ENCODE measurements around the gene SLC15A4. TPM values are rescaled to one million over a fixed set of nuclear protein-coding genes. Genes with fewer than 3 reads are reported as not detected.
"Not testable (repeated sequence)": the region's sequence is repeated elsewhere in the genome, so short reads cannot be mapped to it uniquely, and the experiment has no call there.

Gene SLC15A4
- total and polyA plus RNA-seq, 7 experiments from 2014 or later, result 1.9 to 44.5 (median 11.0) TPM

DNA sequence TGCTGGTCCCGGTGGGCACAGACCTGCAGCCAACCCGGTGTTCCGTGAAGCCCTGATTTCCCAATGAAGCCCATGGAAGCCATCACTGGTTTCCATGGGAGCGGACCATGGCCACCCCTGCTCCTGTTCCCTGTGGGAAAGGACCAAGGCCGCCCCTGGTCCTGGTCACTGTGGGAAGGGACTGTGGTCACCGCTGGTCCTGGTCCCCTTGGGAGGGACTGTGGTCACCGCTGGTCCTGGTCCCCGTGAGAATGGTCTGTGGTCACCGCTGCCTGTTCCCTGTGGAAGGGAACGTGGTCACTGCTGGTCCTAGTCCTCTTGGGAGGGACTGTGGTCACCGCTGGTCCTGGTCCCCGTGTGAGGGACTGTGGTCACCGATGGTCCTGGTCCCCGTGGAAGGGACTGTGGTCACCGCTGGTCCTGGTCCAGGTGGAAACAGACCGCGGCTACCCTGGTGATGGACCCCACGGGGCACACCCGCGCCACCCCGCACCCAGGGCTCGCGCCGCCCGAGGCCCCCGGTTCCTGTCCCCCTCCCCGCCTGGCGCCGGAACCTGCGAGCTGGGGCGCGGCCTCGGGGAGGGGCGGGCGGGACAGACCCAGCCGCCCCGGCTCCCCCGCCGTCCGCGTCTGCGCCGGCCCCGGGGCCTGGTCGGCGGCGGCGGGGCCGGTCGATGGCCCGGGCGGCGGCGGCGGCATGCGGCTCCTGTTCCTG lies 29.3 kb upstream of the SLC15A4 start, which contains the start of gene GLT1D1:
Gene GLT1D1, plus strand, starts transcription at position 594 of the 715 bp plus-strand sequence. Its CDS starts 104 bp downstream, at position 698.
- Histone ChIP-seq H3K4me1 (ENCODE audit: control insufficient read depth in 2 of 2, insufficient read depth in 2 of 2, low read length in 2 of 2) (no peaks in the 10 kb centered on the region), H3K36me3 (ENCODE audit: control insufficient read depth in 2 of 3, insufficient read depth in 3 of 3, low read length in 3 of 3) (no peaks in the 10 kb centered on the region), H3K27me3 (ENCODE audit: control insufficient read depth in 2 of 2, insufficient read depth in 2 of 2, low read length in 2 of 2) (no peaks in the 10 kb centered on the region), H3K27ac (ENCODE audit: low read depth, low read length) (no peak within 1 kb of the TSS), H3K9me3 (ENCODE audit: control insufficient read depth in 2 of 3, low read length in 3 of 3) (no peaks in the 10 kb centered on the region), H3K4me3 (ENCODE audit: low read length) (no peak within 1 kb of the TSS)
- Mint-ChIP-seq H3K4me3 (peak within 1 kb of the TSS in 3 of 10 donors; percentile 41 to 70 (median 59)), H3K9me3 (peaks cover 0 to 6% (median 2%) of the 10 kb centered on the region in 11 donors), H3K27ac (no peak within 1 kb of the TSS), H3K27me3 (peaks cover 25 to 46% (median 33%) of the 10 kb centered on the region in 5 donors), H3K4me1 (peaks cover 0 to 8% (median 4%) of the 10 kb centered on the region in 7 donors), H3K36me3 (peaks cover 0 to 4% (median 0%) of the 10 kb centered on the region in 5 donors)
- ChIA-PET POLR2A (no interaction called here), CTCF (no interaction called here)
- ATAC-seq, result no peak
- DNase-seq, result no peak
- intact Hi-C loops (cut with micrococcal nuclease), result no loop called here

GRCh38 chr12:128852026-128852698 lies 28.4 kb upstream of the SLC15A4 start:
- peaks cover 0 to 8% (median 4%) of the 10 kb centered on the region in 7 donors for H3K4me1 Mint-ChIP-seq
- Histone ChIP-seq H3K27ac (ENCODE audit: low read depth, low read length) (no peak overlapping the region), H3K4me1 (ENCODE audit: control insufficient read depth in 2 of 2, insufficient read depth in 2 of 2, low read length in 2 of 2) (no peaks in the 10 kb centered on the region), H3K27me3 (ENCODE audit: control insufficient read depth in 2 of 2, insufficient read depth in 2 of 2, low read length in 2 of 2) (no peaks in the 10 kb centered on the region), H3K9me3 (ENCODE audit: control insufficient read depth in 2 of 3, low read length in 3 of 3) (no peaks in the 10 kb centered on the region), H3K36me3 (ENCODE audit: control insufficient read depth in 2 of 3, insufficient read depth in 3 of 3, low read length in 3 of 3) (no peaks in the 10 kb centered on the region), H3K4me3 (ENCODE audit: low read length) (no peak overlapping the region)
- peaks cover 0 to 4% (median 0%) of the 10 kb centered on the region in 5 donors for H3K36me3 Mint-ChIP-seq
- intact Hi-C loops (cut with micrococcal nuclease), result no loop called here
- ChIA-PET CTCF (no interaction called here), POLR2A (no interaction called here)
- H3K9me3 Mint-ChIP-seq, result peaks cover 0 to 6% (median 2%) of the 10 kb centered on the region in 11 donors
- H3K27me3 Mint-ChIP-seq, result peaks cover 25 to 41% (median 33%) of the 10 kb centered on the region in 5 donors
- no peak overlapping the region for H3K4me3 Mint-ChIP-seq
- DNase-seq (no peak), ATAC-seq (no peak)
- H3K27ac Mint-ChIP-seq, result no peak overlapping the region

DNA sequence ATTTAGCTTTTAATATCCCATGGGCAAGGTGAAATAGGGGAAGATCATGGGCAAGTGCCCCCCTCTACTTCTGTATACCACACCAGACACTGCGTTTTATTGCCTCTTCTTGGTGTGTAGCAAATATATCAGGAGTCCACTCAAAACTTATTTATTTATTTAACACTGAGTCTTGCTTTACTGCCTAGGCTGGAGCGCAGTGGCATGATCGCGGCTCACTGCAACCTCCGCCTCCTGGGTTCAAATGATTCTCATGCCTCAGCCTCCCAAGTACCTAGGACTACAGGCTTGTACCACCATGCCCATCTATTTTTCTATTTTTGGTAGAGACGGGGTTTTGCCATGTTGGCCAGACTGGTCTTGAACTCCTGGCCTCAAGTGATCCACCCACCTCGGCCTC lies 27.7 kb upstream of the SLC15A4 start:
- H3K27ac ChIP-seq (ENCODE audit: low read depth, low read length); H3K9me3 Mint-ChIP-seq; ATAC-seq; H3K27ac Mint-ChIP-seq; H3K4me1 ChIP-seq (ENCODE audit: control insufficient read depth in 2 of 2, insufficient read depth in 2 of 2, low read length in 2 of 2); intact Hi-C loops (cut with micrococcal nuclease); CTCF ChIA-PET; H3K27me3 ChIP-seq (ENCODE audit: control insufficient read depth in 2 of 2, insufficient read depth in 2 of 2, low read length in 2 of 2); H3K4me3 ChIP-seq (ENCODE audit: low read length); H3K9me3 ChIP-seq (ENCODE audit: control insufficient read depth in 2 of 3, low read length in 3 of 3); POLR2A ChIA-PET; H3K36me3 Mint-ChIP-seq; DNase-seq; H3K4me3 Mint-ChIP-seq; H3K4me1 Mint-ChIP-seq; H3K36me3 ChIP-seq (ENCODE audit: control insufficient read depth in 2 of 3, insufficient read depth in 3 of 3, low read length in 3 of 3): not testable (repeated sequence)
- peaks cover 23 to 38% (median 30%) of the 10 kb centered on the region in 5 donors for H3K27me3 Mint-ChIP-seq

DNA sequence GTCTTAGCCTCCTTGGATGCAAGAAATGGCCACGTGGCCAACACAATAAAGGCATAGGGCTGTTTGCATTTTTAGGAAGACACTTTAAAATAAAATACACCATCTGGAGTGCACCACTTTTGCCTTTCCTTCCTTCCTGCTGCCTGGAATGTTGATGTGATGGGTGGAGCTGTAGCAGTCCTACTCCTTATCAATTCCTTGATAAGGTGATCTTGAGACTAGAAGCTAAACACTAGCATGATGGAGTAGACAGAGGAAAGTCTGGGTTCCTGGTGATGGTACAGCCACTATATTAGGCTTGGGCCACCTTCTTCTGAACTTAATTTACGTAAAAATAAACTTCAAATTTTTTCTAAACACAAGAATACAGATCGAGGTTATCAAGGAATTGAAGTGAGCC lies 26.6 kb upstream of the SLC15A4 start:
- H3K9me3 ChIP-seq (ENCODE audit: control insufficient read depth in 2 of 3, low read length in 3 of 3), result no peaks in the 10 kb centered on the region
- no peak for ATAC-seq
- Mint-ChIP-seq H3K27me3 (peaks cover 18 to 30% (median 26%) of the 10 kb centered on the region in 5 donors), H3K27ac (no peak overlapping the region), H3K4me1 (peaks cover 0 to 8% (median 4%) of the 10 kb centered on the region in 7 donors), H3K36me3 (no peaks in the 10 kb centered on the region), H3K4me3 (no peak overlapping the region), H3K9me3 (peaks cover 0 to 6% (median 0%) of the 10 kb centered on the region in 11 donors)
- no peaks in the 10 kb centered on the region for H3K27me3 ChIP-seq (ENCODE audit: control insufficient read depth in 2 of 2, insufficient read depth in 2 of 2, low read length in 2 of 2)
- H3K36me3 ChIP-seq (ENCODE audit: control insufficient read depth in 2 of 3, insufficient read depth in 3 of 3, low read length in 3 of 3), result no peaks in the 10 kb centered on the region
- ChIA-PET CTCF (no interaction called here), POLR2A (no interaction called here)
- H3K27ac ChIP-seq (ENCODE audit: low read depth, low read length), result no peak overlapping the region
- H3K4me1 ChIP-seq (ENCODE audit: control insufficient read depth in 2 of 2, insufficient read depth in 2 of 2, low read length in 2 of 2), result no peaks in the 10 kb centered on the region
- no peak overlapping the region for H3K4me3 ChIP-seq (ENCODE audit: low read length)
- DNase-seq, result no peak
- intact Hi-C loops (cut with micrococcal nuclease), result no loop called here

DNA sequence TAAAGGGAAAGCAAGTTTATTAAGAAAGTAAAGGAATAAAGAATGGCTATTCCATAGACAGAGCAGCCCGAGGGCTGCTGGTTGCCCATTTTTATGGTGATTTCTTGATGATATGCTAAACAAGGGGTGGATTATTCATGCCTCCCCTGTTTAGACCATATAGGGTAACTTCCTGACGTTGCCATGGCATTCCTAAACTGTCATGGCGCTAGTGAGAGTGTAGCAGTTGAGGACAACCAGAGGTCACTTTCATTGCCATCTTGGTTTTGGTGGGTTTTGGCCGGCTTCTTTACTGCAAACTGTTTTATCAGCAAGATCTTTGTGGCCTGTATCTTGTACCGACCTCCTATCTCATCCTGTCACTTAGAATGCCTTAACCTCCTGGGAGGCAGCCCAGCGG lies 26.0 kb upstream of the SLC15A4 start:
- H3K36me3 Mint-ChIP-seq; H3K4me1 Mint-ChIP-seq; H3K4me3 ChIP-seq (ENCODE audit: low read length); POLR2A ChIA-PET; CTCF ChIA-PET; H3K27me3 ChIP-seq (ENCODE audit: control insufficient read depth in 2 of 2, insufficient read depth in 2 of 2, low read length in 2 of 2); intact Hi-C loops (cut with micrococcal nuclease); H3K9me3 Mint-ChIP-seq; H3K36me3 ChIP-seq (ENCODE audit: control insufficient read depth in 2 of 3, insufficient read depth in 3 of 3, low read length in 3 of 3); H3K27ac Mint-ChIP-seq; DNase-seq; H3K9me3 ChIP-seq (ENCODE audit: control insufficient read depth in 2 of 3, low read length in 3 of 3); H3K4me1 ChIP-seq (ENCODE audit: control insufficient read depth in 2 of 2, insufficient read depth in 2 of 2, low read length in 2 of 2); H3K27ac ChIP-seq (ENCODE audit: low read depth, low read length); ATAC-seq; H3K4me3 Mint-ChIP-seq: not testable (repeated sequence)
- peaks cover 16 to 27% (median 20%) of the 10 kb centered on the region in 5 donors for H3K27me3 Mint-ChIP-seq

- Histone ChIP-seq H3K4me1 (ENCODE audit: control insufficient read depth in 2 of 2, insufficient read depth in 2 of 2, low read length in 2 of 2) (no peaks in the 10 kb centered on the region), H3K4me3 (ENCODE audit: low read length) (no peak overlapping the region), H3K27me3 (ENCODE audit: control insufficient read depth in 2 of 2, insufficient read depth in 2 of 2, low read length in 2 of 2) (no peaks in the 10 kb centered on the region), H3K36me3 (ENCODE audit: control insufficient read depth in 2 of 3, insufficient read depth in 3 of 3, low read length in 3 of 3) (no peaks in the 10 kb centered on the region), H3K9me3 (ENCODE audit: control insufficient read depth in 2 of 3, low read length in 3 of 3) (no peaks in the 10 kb centered on the region), H3K27ac (ENCODE audit: low read depth, low read length) (no peak overlapping the region)
- peaks cover 0 to 6% (median 0%) of the 10 kb centered on the region in 11 donors for H3K9me3 Mint-ChIP-seq
- ChIA-PET POLR2A (no interaction called here), CTCF (no interaction called here)
- no peak overlapping the region for H3K4me3 Mint-ChIP-seq
- DNase-seq (no peak), ATAC-seq (no peak)
- H3K27me3 Mint-ChIP-seq, result peaks cover 6 to 17% (median 13%) of the 10 kb centered on the region in 5 donors
- intact Hi-C loops (cut with micrococcal nuclease), result no loop called here
- H3K36me3 Mint-ChIP-seq, result no peaks in the 10 kb centered on the region
- H3K27ac Mint-ChIP-seq, result no peak overlapping the region
- H3K4me1 Mint-ChIP-seq, result peaks cover 0 to 7% (median 0%) of the 10 kb centered on the region in 7 donors
Observed at GRCh38 chr12:128848371-128848770, 24.6 kb upstream of the SLC15A4 start.

Data from naive thymus-derived CD4-positive, alpha-beta T cell (primary cell).